Liver (tissue), 9 donors: Measurements from ENCODE around the gene ABHD2. TPM values are rescaled to one million over a fixed set of nuclear protein-coding genes. Genes with fewer than 3 reads are reported as not detected.

Experiments
- DNase-seq: peaks from one replicate; pipeline ENCODE4 v3.0.0-alpha.2; 2017; ENCODE audit warnings: low spot score
- H3K27ac ChIP-seq, 2 donors: one replicate each; pipeline ENCODE4 v1.7.0; 2013; ENCODE audit warnings: inconsistent platforms in 2 of 2, low read length in 2 of 2, control low read depth in 1 of 2, low read depth in 1 of 2, mild to moderate bottlenecking in 1 of 2
- H3K27me3 ChIP-seq, 4 donors: one replicate each; pipeline versions ENCODE4 v1.6.1 to v1.7.0; 2013; ENCODE audit warnings: low read length in 3 of 4, inconsistent platforms in 1 of 4, mild to moderate bottlenecking in 1 of 4, moderate library complexity in 1 of 4; ENCODE audit not compliant: control insufficient read depth in 4 of 4, insufficient read depth in 4 of 4
- H3K36me3 ChIP-seq, 4 donors: one replicate each; pipeline versions ENCODE4 v1.6.1 to v1.7.0; 2013; ENCODE audit warnings: low read length in 3 of 4, mild to moderate bottlenecking in 3 of 4, low read depth in 1 of 4, moderate library complexity in 1 of 4; ENCODE audit not compliant: control insufficient read depth in 4 of 4, insufficient read depth in 3 of 4
- H3K4me1 ChIP-seq, 4 donors: one replicate each; pipeline versions ENCODE4 v1.6.1 to v1.7.0; 2013; ENCODE audit warnings: low read length in 3 of 4, mild to moderate bottlenecking in 3 of 4, moderate library complexity in 1 of 4; ENCODE audit not compliant: control insufficient read depth in 4 of 4, insufficient read depth in 4 of 4
- H3K4me3 ChIP-seq, 3 donors: one replicate each; pipeline versions ENCODE4 v1.6.1 to v1.7.0; 2013; ENCODE audit warnings: low read length in 3 of 3, control low read depth in 1 of 3, low read depth in 1 of 3, mild to moderate bottlenecking in 1 of 3
- H3K9ac ChIP-seq, 2 donors: one replicate each; pipeline ENCODE4 v1.7.0; 2013; ENCODE audit warnings: low read length in 2 of 2, mild to moderate bottlenecking in 2 of 2, moderate library complexity in 2 of 2, control low read depth in 1 of 2, low read depth in 1 of 2
- H3K9me3 ChIP-seq, 4 donors: one replicate each; pipeline versions ENCODE4 v1.6.1 to v1.7.0; 2013; ENCODE audit warnings: low read length in 3 of 4; ENCODE audit not compliant: control insufficient read depth in 4 of 4
- ATF3 ChIP-seq: IDR thresholded peaks from 2 replicates; pipeline ENCODE4 v1.6.1; 2016; ENCODE audit warnings: antibody characterized with exemption
- CTCF ChIP-seq: fragments of 150-350 bp; IDR thresholded peaks from 2 replicates; pipeline ENCODE4 v1.5.1; 2017; ENCODE audit warnings: improper control_type of control experiment, low read depth, low read length; ENCODE audit not compliant: missing input control
- EGR1 ChIP-seq, 2 donors: IDR thresholded peaks; 2 replicates each; pipeline ENCODE4 v1.6.1; 2016 to 2018; ENCODE audit warnings: antibody characterized with exemption in 2 of 2, low read depth in 2 of 2
- FOXA1 ChIP-seq: IDR thresholded peaks from 2 replicates; pipeline ENCODE4 v1.6.1; 2016; ENCODE audit warnings: antibody characterized with exemption
- FOXA2 ChIP-seq: IDR thresholded peaks from 2 replicates; pipeline ENCODE4 v1.6.1; 2016; ENCODE audit warnings: antibody characterized with exemption
- GABPA ChIP-seq, 2 donors: IDR thresholded peaks in 1 of 2; conservative IDR thresholded peaks in 1 of 2; 2 replicates each; pipeline ENCODE4 v1.6.1; 2016; ENCODE audit warnings: antibody characterized with exemption in 2 of 2, mild to moderate bottlenecking in 1 of 2, moderate library complexity in 1 of 2
- HNF4A ChIP-seq, 2 donors: conservative IDR thresholded peaks; 2 replicates each; pipeline ENCODE4 v1.6.1; 2016; ENCODE audit warnings: antibody characterized with exemption in 2 of 2, mild to moderate bottlenecking in 2 of 2
- HNF4G ChIP-seq: IDR thresholded peaks from 2 replicates; pipeline ENCODE4 v1.6.1; 2016; ENCODE audit warnings: antibody characterized with exemption
- JUND ChIP-seq, 2 donors: IDR thresholded peaks; 2 replicates each; pipeline ENCODE4 v1.6.1; 2016; ENCODE audit warnings: antibody characterized with exemption in 2 of 2
- MAX ChIP-seq: IDR thresholded peaks from 2 replicates; pipeline ENCODE4 v1.6.1; 2016; ENCODE audit warnings: antibody characterized with exemption
- NR2F2 ChIP-seq: IDR thresholded peaks from 2 replicates; pipeline ENCODE4 v1.6.1; 2016; ENCODE audit warnings: antibody characterized with exemption
- RAD21 ChIP-seq, 2 donors: IDR thresholded peaks; 2 replicates each; pipeline ENCODE4 v1.6.1; 2016; ENCODE audit warnings: antibody characterized with exemption in 2 of 2, mild to moderate bottlenecking in 2 of 2
- RXRA ChIP-seq, 2 donors: IDR thresholded peaks; 2 replicates each; pipeline ENCODE4 v1.6.1; 2017 to 2018; ENCODE audit warnings: antibody characterized with exemption in 2 of 2, mild to moderate bottlenecking in 1 of 2
- TAF1 ChIP-seq: conservative IDR thresholded peaks from 2 replicates; pipeline ENCODE4 v1.6.1; 2016; ENCODE audit warnings: antibody characterized with exemption, mild to moderate bottlenecking
- WGBS: extraction: QIAGEN DNeasy Blood & Tissue Kit; methylation state at CpG from one replicate; pipeline ENCODE4 v1.1.7; 2013; 5-methylcytosine and 5-hydroxymethylcytosine counted together
- polyA plus RNA-seq, 2 donors: library from polyadenylated mRNA; stranded (reverse) in 1 of 2; unstranded in 1 of 2; fragments of 200-250 nt in 1 of 2; fragments of >200 nt in 1 of 2; fragmentation: Nextera tagmentation in 1 of 2; extraction: Ambion mirVana in 1 of 2; gene quantifications; one replicate each; pipeline versions ENCODE4 v1.2.1 to v1.2.3, GENCODE V29; 2013 to 2015
- total RNA-seq, 2 donors: library from RNA; depleted of rRNA; stranded (reverse); fragments of >200 nt; gene quantifications; one replicate each; pipeline ENCODE4 v1.2.3, GENCODE V29; 2014
- donor health status: healthy.
- donor health status: healthy.
- donor health status: healthy.
- donor health status: healthy.
- donor health status: healthy.

Gene ABHD2
- total and polyA plus RNA-seq, 4 donors: 34.6 to 663 (median 65.1) TPM

GRCh38 chr15:89112341-89112971, 24.2 kb downstream of the ABHD2 start (continued):
- TF ChIP-seq TAF1: peak; percentile 38
- peak; percentile 99 to 100 for TF ChIP-seq HNF4A (conservative IDR thresholded peaks at IDR 0.05)
- peak; percentile 92 to 98 for TF ChIP-seq JUND (IDR thresholded peaks at IDR 0.05)
- TF ChIP-seq RAD21 (IDR thresholded peaks at IDR 0.05): peak; percentile 60 to 68
- TF ChIP-seq ATF3: peak; percentile 93
- TF ChIP-seq HNF4G: peak; percentile 99
- peak; percentile 54 for TF ChIP-seq FOXA1

- no peak for DNase-seq
- Histone ChIP-seq H3K36me3 (peaks cover 5 to 21% (median 12%) of the 10 kb centered on the region in 4 donors), H3K9me3 (no peaks in the 10 kb centered on the region), H3K4me1 (peaks cover 7 to 47% (median 18%) of the 10 kb centered on the region in 4 donors), H3K27ac (peak overlapping the region; percentile 91 to 96), H3K9ac (peak overlapping the region; percentile 28 to 93), H3K27me3 (no peaks in the 10 kb centered on the region), H3K4me3 (no peak overlapping the region)
- TF ChIP-seq HNF4A (conservative IDR thresholded peaks at IDR 0.05): no peak
- no peak for TF ChIP-seq NR2F2
- WGBS: 81% methylated on average over 7 of the region's 7 CpGs
Observed at GRCh38 chr15:89113296-89114024, 25.2 kb downstream of the ABHD2 start.

- no peaks in the 10 kb centered on the region for H3K9me3 ChIP-seq
- H3K9ac ChIP-seq: peak overlapping the region; percentile 3 to 39
- TF ChIP-seq MAX (no peak), CTCF (no peak), RXRA (IDR thresholded peaks at IDR 0.05) (no peak), FOXA2 (no peak), EGR1 (IDR thresholded peaks at IDR 0.05; ENCODE audit: low read depth in 2 of 2) (no peak), FOXA1 (no peak), HNF4G (no peak), ATF3 (no peak), TAF1 (no peak), JUND (IDR thresholded peaks at IDR 0.05) (no peak), GABPA (IDR thresholded peaks at IDR 0.05 in 1 of 2, conservative IDR thresholded peaks at IDR 0.05 in 1 of 2) (no peak)
- no peak overlapping the region for H3K4me3 ChIP-seq
- peaks cover 5 to 28% (median 14%) of the 10 kb centered on the region in 4 donors for H3K36me3 ChIP-seq
- 36% methylated on average over 3 of the region's 3 CpGs for WGBS
- H3K27me3 ChIP-seq: no peaks in the 10 kb centered on the region
- DNase-seq: no peak
- H3K4me1 ChIP-seq: peaks cover 7 to 62% (median 23%) of the 10 kb centered on the region in 4 donors
- H3K27ac ChIP-seq: peak overlapping the region; percentile 91 to 96
Observed at GRCh38 chr15:89114990-89115389, 26.7 kb downstream of the ABHD2 start.
